Activated CD4-positive, CD25-positive, alpha-beta regulatory T cell (primary cell): ENCODE data around the gene QKI.

Experiments used
- DNase-seq, 4 experiments: peaks; one replicate each; lab custom pipeline; 2025; lab: John Stamatoyannopoulos, UW

The QKI gene

DNA sequence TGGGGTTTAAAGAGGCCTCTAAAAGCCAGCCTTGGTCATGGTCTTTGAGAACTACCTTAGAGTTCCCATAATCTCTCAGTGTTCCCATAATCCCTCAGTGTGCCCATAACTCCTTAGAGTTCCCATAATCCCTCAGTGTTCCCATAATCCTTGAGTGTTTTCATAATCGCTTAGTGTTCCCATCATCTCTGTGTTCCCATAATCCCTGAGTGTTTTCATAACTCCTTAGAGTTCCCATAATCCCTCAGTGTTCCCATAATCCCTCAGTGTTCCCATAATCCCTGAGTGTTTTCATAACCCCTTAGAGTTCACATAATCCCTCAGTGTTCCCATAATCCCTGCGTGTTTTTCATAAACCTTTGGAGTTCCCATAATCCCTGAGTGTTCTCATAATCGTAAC, 199.2 kb downstream of the QKI start:
- no peak for DNase-seq

DNA sequence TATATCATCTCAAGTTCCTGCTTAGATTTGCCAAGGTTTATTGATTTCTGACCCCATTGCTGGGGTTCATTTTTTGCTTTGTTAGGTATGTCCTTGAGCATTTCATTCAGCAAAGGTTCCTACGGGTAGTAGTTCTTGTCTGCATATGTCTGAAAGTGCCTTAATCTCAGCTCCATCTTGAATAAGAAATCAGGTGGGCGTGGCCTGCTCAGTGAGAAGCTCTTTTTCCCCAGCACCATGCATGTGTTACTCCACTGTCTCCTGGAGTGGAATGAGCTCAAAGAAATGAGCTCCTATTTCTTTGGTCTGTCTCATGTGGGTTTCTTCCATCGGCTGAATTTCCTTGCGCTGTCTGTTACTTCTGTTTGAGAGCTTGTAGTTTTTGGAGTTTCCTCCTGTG, 201.9 kb downstream of the QKI start:
- DNase-seq, result no peak

DNA sequence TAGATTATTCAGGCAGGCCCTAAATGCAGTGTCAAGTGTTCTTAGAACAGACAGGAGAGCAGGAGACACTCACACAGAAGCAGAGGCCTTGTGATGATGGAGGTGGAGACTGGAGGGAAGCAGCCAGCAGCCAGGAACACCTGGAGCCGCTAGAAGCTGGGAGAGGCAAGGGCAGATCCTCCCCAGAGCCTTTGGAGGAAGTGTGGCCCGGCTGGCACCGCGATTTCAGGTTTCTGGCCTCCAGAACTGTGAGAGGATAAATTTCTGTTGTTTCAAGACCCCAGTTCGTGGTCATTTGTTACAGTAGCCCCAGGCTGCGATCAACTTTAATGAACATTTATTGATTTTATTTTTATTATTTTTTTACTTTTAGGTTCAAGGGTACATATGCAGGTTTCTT, 203.0 kb downstream of the QKI start:
- DNase-seq, result no peak

DNA sequence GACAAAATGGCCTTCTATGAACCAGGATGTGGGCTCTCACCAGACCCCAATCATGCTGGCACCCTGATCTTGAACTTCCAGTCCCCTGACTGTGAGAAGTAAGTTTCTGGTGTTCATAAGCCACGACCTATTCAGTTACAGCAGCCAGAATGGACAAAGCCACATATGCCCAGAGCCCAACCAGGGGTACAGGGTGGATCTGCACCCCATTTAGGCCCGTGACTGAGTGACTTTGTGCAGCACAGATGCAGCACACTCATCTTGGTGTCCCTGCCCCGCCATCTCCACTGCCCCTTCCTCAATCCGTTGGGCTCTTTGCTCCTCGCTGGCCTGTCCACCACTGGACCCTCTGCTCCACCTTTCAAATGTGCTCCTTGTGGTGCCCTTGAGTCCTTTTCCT, 205.6 kb downstream of the QKI start:
- no peak for DNase-seq

DNA sequence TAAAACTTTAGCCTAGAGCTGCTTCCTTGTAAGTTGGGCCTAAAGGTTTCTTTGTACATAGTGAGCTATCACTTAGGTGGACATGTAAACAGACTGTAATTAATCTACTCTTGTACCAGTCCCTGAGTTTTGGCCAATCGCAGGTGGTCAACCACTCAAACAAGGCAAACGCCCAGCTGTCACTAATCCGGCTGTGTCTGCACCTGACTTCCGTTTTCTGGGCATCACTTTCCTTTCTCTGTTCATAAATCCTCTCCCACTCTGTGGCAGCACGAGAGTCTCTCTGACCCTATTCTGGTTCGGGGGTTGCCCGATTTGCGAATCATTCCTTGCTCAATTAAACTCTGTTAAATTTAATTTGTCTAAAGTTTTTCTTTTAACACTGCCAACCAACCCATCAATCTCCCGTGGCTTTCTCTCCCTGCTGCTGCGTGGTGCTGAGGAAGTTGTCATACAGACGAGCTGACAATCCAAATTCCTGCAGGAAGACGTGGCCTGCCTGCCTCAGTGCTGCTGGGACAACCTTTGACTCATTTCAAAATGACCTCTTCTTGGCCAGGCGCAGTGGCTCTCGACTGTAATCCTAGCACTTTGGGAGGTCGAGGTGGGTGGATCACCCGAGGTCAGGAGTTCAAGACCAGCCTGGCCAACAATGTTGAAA, 206.3 kb downstream of the QKI start:
- DNase-seq, result no peak

DNA sequence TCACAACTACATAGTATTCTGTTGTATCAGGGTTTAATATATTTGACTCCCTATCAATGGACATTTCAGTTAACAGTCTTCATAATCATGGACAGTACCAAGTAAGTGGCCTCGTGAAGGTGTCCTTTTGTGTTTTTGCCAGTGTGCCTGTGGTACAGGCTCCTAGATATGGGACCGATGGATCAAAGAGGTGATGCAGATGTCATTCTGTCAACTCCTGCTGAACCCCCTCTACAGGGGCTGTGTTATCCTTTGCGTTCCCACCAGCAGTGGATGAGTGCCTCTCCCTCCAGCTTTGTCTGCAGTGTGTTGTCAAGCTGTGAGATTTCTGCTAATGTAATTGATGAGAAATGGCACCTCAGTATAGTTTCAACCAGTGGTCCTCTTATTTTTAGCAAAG, 210.7 kb downstream of the QKI start:
- DNase-seq, result no peak

DNA sequence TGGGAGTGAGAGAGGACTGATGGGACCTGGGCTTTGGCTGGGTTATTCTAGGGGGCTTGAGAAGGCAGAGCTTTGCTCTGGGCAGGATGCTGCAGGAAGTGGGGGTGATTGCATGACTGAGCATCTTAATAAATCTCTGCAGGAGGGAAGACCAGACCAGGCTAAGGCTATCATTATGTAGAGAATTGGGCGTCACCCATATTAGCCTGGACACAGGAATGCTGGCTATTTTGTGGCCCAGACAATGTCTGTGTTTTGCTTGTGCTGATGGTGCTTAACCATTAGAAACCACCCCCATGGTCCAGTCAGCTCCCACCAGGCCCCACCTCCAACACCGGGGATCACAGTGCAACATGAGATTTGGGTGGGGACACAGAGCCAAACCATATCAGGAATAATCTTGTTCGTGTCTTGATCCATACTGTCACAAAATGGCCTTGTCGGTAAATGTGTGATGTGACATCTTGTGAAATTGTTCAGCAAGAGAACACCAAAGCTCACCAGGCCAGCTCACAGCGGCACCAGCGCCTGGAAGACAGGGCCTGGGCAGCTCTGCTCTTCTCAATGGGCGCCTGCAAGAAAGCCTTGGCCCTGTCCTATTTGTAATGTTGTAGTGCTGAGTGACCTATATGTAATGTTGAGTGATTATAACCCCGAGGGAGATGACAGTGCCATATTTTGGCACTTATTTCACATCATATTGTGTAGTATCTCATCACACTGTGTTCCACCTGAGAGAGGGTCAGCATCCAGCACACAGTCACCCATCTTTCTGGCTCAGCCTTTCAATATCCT, 211.8 kb downstream of the QKI start:
- DNase-seq, result no peak

DNA sequence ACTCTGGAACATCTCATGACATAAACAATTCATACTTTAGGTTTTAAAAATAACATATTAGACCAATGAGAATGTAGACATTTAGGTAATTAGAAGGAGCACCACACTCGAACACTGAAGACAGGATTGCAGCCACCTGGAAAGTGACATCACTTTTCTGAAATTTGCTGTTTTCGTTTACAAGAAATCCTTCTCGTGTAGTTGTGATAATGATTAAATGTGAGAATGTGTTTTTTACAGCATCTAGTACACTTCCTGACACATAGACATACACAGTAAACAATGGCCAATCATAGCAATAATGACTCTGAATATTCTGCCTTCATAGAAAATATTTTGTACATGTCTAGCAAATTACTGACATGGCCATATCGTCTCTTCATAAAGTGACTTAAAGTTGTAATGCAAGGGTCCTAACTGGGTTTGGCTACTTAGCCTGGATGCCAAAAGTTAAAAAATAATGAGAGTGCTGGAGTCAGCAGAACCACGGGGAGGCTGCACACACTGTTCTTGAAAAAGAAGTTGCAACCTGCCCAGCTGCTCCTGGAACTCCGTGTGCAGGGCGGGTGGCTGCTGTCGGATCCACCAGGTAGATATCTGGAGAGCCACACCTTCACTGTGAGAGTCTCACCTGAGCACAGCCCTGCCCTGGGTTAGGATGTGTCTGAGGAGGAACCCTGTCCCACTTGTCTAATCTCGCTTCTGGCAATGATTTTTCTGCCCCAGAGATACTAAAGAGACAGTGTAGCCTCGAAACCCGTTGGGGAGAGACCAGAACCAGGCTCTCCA, 212.9 kb downstream of the QKI start:
- DNase-seq, result no peak
